Measurements from ENCODE around the gene HMGN1. TPM values are rescaled to one million over a fixed set of nuclear protein-coding genes. Genes with fewer than 3 reads are reported as not detected.

Gene HMGN1
- total RNA-seq, 1 experiment from 2014 or later = 469 TPM

- TF ChIP-seq AR (CRISPR knock-in tag; IDR thresholded peaks at IDR 0.05) = 0 out of 2 replicates have a peak, but pooled peaks have one; percentile 59
- TF ChIP-seq E2F5 (CRISPR knock-in tag; IDR thresholded peaks at IDR 0.05) = peak; percentile 56
- TF ChIP-seq ZMAT4 (CRISPR knock-in tag; IDR thresholded peaks at IDR 0.05) = no peak
- TF ChIP-seq GABPB1 (CRISPR knock-in tag; IDR thresholded peaks at IDR 0.05) = peak; percentile 70; the same call in 1 of the 2 replicates
- peak; percentile 71; the same call in 1 of the 2 replicates for TF ChIP-seq SP1 (CRISPR knock-in tag; conservative IDR thresholded peaks at IDR 0.05)
- peak; percentile 79; the same call in 1 of the 2 replicates for TF ChIP-seq ZNF219 (CRISPR knock-in tag; IDR thresholded peaks at IDR 0.05; ENCODE audit: borderline replicate concordance)
- peak; percentile 40; the same call in 1 of the 2 replicates for TF ChIP-seq E2F1 (CRISPR knock-in tag; IDR thresholded peaks at IDR 0.05)
- no peak for TF ChIP-seq JUN (CRISPR knock-in tag; IDR thresholded peaks at IDR 0.05)
- TF ChIP-seq ZBTB43 (CRISPR knock-in tag; IDR thresholded peaks at IDR 0.05) = peak; percentile 89
- peak; percentile 88 for TF ChIP-seq FOXP4 (CRISPR knock-in tag; IDR thresholded peaks at IDR 0.05)
- TF ChIP-seq NFYB (CRISPR knock-in tag; conservative IDR thresholded peaks at IDR 0.05; ENCODE audit: low read depth) = peak; percentile 18; the same call in 1 of the 2 replicates
- peak; percentile 92 for TF ChIP-seq HMGXB4 (CRISPR knock-in tag; IDR thresholded peaks at IDR 0.05)
Observed at GRCh38 chr21:39313571-39314142, 35.2 kb downstream of the HMGN1 start, which contains the start of gene BRWD1 (continued).

GRCh38 chr21:39313042-39313570, 35.8 kb downstream of the HMGN1 start:
- TF ChIP-seq ATF3 (CRISPR knock-in tag; conservative IDR thresholded peaks at IDR 0.05) = no peak
- no peak for TF ChIP-seq NFE2L1 (CRISPR knock-in tag; IDR thresholded peaks at IDR 0.05)
- no peak for TF ChIP-seq JUN (CRISPR knock-in tag; IDR thresholded peaks at IDR 0.05)
- no peaks in the 10 kb centered on the region for H3K27me3 Mint-ChIP-seq (ENCODE audit: low read depth)
- H3K27ac Mint-ChIP-seq = no peak overlapping the region
- H3K36me3 Mint-ChIP-seq = peaks cover 35% of the 10 kb centered on the region
- H3K9me3 Mint-ChIP-seq = no peaks in the 10 kb centered on the region
- peak overlapping the region; percentile 74 for H3K4me3 Mint-ChIP-seq
- peak; percentile 53 for DNase-seq (ENCODE audit: low spot score)
- POLR2A ChIA-PET = interaction anchor here (0.5 to 2.1 kb wide), 4 partner anchors 28 to 74 kb away, joined by 3 to 10 read pairs (median 6); partner anchors contain the start of gene HMGN1
- peaks cover 13% of the 10 kb centered on the region for H3K4me1 Mint-ChIP-seq
- CTCF ChIA-PET = interaction anchor here (0.7 to 1.6 kb wide), 4 partner anchors 60 to 140 kb away, joined by 3 to 11 read pairs (median 4); no protein-coding TSS in a partner anchor
- ATAC-seq = peak; percentile 1
